Neural progenitor cell (in vitro differentiated cells): Measurements from ENCODE around the gene ROR2. TPM values are rescaled to one million over a fixed set of nuclear protein-coding genes. Genes with fewer than 3 reads are reported as not detected.

ENCODE experiments used
- DNase-seq: peaks from one replicate; pipeline ENCODE4 v3.0.0-alpha.2; 2016; ENCODE audit warnings: low spot score
- H2AFZ ChIP-seq: fragments of 200-600 bp; sonication (generic); replicated peaks from 2 replicates; pipeline ENCODE4 v1.6.1; 2016; ENCODE audit warnings: antibody characterized with exemption
- H3F3A ChIP-seq: fragments of 200-600 bp; sonication (generic); 2 replicates; pipeline ENCODE4 v1.6.1; 2016; ENCODE audit warnings: antibody characterized with exemption, low read depth
- H3K27ac ChIP-seq: fragments of 200-600 bp; sonication (generic); 2 replicates; pipeline ENCODE4 v1.5.1; 2016; ENCODE audit warnings: mild to moderate bottlenecking
- H3K27me3 ChIP-seq: fragments of 200-600 bp; sonication (generic); 2 replicates; pipeline ENCODE4 v1.6.1; 2016; ENCODE audit warnings: mild to moderate bottlenecking, moderate library complexity
- H3K36me3 ChIP-seq: fragments of 200-600 bp; sonication (generic); 2 replicates; pipeline ENCODE4 v1.5.1; 2016
- H3K4me1 ChIP-seq: fragments of 200-600 bp; sonication (generic); 2 replicates; pipeline ENCODE4 v1.6.1; 2016; ENCODE audit warnings: mixed run types
- H3K4me2 ChIP-seq: fragments of 200-600 bp; sonication (generic); 2 replicates; pipeline ENCODE4 v1.6.1; 2016
- H3K4me3 ChIP-seq: fragments of 200-600 bp; sonication (generic); 2 replicates; pipeline ENCODE4 v1.5.1; 2016
- H3K79me2 ChIP-seq: fragments of 200-600 bp; sonication (generic); 2 replicates; pipeline ENCODE4 v1.6.1; 2016; ENCODE audit warnings: low read depth
- H3K9ac ChIP-seq: fragments of 200-600 bp; sonication (generic); 2 replicates; pipeline ENCODE4 v1.6.1; 2016
- H3K9me3 ChIP-seq: fragments of 200-600 bp; sonication (generic); 2 replicates; pipeline ENCODE4 v1.5.1; 2016; ENCODE audit warnings: low read depth
- H4K20me1 ChIP-seq: fragments of 200-600 bp; sonication (generic); 2 replicates; pipeline ENCODE4 v1.6.1; 2016; ENCODE audit warnings: low read depth
- H3K27ac Mint-ChIP-seq: 3 replicates; pipeline ENCODE4 v1.8.0; 2021; ENCODE audit warnings: mixed read lengths
- H3K27me3 Mint-ChIP-seq: 2 replicates; pipeline ENCODE4 v1.8.0; 2022; ENCODE audit warnings: low read depth, mild to moderate bottlenecking, inconsistent platforms, moderate library complexity, mixed read lengths; ENCODE audit not compliant: insufficient read depth
- H3K36me3 Mint-ChIP-seq: 3 replicates; pipeline ENCODE4 v1.8.0; 2021; ENCODE audit warnings: mixed read lengths
- H3K4me1 Mint-ChIP-seq: 3 replicates; pipeline ENCODE4 v1.8.0; 2021; ENCODE audit warnings: mixed read lengths
- H3K4me3 Mint-ChIP-seq: 3 replicates; pipeline ENCODE4 v1.8.0; 2021; ENCODE audit warnings: mild to moderate bottlenecking, moderate library complexity, mixed read lengths
- H3K9me3 Mint-ChIP-seq: 3 replicates; pipeline ENCODE4 v1.8.0; 2020; ENCODE audit warnings: mixed read lengths
- EZH2 ChIP-seq: fragments of 200-600 bp; sonication (generic); IDR thresholded peaks from 2 replicates; pipeline ENCODE4 v1.6.1; 2017; ENCODE audit warnings: antibody characterized with exemption, mild to moderate bottlenecking, moderate library complexity
- EZH2phosphoT487 ChIP-seq: fragments of 200-600 bp; sonication (generic); IDR thresholded peaks from 2 replicates; pipeline ENCODE4 v1.6.1; 2017; ENCODE audit warnings: antibody characterized with exemption
- total RNA-seq: library from RNA; depleted of rRNA; stranded (reverse); fragments of >200 nt; gene quantifications from 2 replicates; pipeline ENCODE4 v1.2.3, GENCODE V29; 2015; ENCODE audit warnings: low replicate concordance
- TF ChIP-seq, protein P1 (sequence below): fragments of 200-600 bp; sonication (generic); IDR thresholded peaks from 2 replicates; pipeline ENCODE4 v1.5.1; 2017; ENCODE audit warnings: antibody characterized with exemption, mild to moderate bottlenecking

ROR2 gene
- total RNA-seq, 1 donor from 2014 or later, result 20.1 TPM

GRCh38 chr9:91914937-91915336 lies 35.1 kb downstream of the ROR2 start:
- no peak overlapping the region for H3K27ac ChIP-seq
- Mint-ChIP-seq H3K9me3 (no peaks in the 10 kb centered on the region), H3K36me3 (peaks cover 15% of the 10 kb centered on the region), H3K27ac (no peak overlapping the region), H3K4me3 (no peak overlapping the region), H3K4me1 (peaks cover 32% of the 10 kb centered on the region), H3K27me3 (no peaks in the 10 kb centered on the region)
- TF ChIP-seq, protein P1, sequence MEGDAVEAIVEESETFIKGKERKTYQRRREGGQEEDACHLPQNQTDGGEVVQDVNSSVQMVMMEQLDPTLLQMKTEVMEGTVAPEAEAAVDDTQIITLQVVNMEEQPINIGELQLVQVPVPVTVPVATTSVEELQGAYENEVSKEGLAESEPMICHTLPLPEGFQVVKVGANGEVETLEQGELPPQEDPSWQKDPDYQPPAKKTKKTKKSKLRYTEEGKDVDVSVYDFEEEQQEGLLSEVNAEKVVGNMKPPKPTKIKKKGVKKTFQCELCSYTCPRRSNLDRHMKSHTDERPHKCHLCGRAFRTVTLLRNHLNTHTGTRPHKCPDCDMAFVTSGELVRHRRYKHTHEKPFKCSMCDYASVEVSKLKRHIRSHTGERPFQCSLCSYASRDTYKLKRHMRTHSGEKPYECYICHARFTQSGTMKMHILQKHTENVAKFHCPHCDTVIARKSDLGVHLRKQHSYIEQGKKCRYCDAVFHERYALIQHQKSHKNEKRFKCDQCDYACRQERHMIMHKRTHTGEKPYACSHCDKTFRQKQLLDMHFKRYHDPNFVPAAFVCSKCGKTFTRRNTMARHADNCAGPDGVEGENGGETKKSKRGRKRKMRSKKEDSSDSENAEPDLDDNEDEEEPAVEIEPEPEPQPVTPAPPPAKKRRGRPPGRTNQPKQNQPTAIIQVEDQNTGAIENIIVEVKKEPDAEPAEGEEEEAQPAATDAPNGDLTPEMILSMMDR, result no peak
- TF ChIP-seq EZH2 (no peak), EZH2phosphoT487 (no peak)
- H3K9me3 ChIP-seq, result no peaks in the 10 kb centered on the region
- H3K4me1 ChIP-seq, result peaks cover 13% of the 10 kb centered on the region
- no peak overlapping the region for H3K9ac ChIP-seq
- no peaks in the 10 kb centered on the region for H3F3A ChIP-seq
- H3K4me2 ChIP-seq, result no peak overlapping the region
- no peaks in the 10 kb centered on the region for H3K36me3 ChIP-seq
- no peaks in the 10 kb centered on the region for H3K27me3 ChIP-seq
- H3K79me2 ChIP-seq, result peaks cover 56% of the 10 kb centered on the region
- peaks cover 57% of the 10 kb centered on the region for H4K20me1 ChIP-seq
- no peak for DNase-seq
- no peak overlapping the region for H2AFZ ChIP-seq
- H3K4me3 ChIP-seq, result no peak overlapping the region

DNA sequence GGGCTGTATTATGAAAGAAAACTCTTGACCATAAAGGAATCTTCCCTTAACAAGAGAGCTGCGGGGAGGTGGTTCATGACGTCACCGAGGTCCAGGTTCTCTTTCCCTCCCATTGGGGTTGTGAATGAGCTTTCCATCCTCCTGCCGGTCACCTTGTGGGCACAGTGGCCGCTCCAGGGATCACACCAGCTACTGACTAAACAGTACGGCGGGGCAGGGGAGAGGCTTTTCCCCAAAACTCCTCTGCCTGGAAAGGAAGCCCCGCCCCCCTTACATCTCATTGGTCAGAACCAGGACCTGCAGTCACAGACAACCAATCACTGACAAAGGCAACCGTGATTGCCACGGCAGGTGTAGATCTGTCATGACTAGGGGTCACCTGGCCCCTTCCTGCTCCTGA lies 35.6 kb downstream of the ROR2 start:
- Mint-ChIP-seq H3K27me3 (no peaks in the 10 kb centered on the region), H3K4me1 (peaks cover 27% of the 10 kb centered on the region), H3K27ac (no peak overlapping the region), H3K9me3 (no peaks in the 10 kb centered on the region), H3K36me3 (peaks cover 15% of the 10 kb centered on the region), H3K4me3 (no peak overlapping the region)
- Histone ChIP-seq H3K9ac (no peak overlapping the region), H3K79me2 (peaks cover 56% of the 10 kb centered on the region), H3K9me3 (no peaks in the 10 kb centered on the region), H3K36me3 (no peaks in the 10 kb centered on the region), H3F3A (no peaks in the 10 kb centered on the region), H3K27ac (no peak overlapping the region), H2AFZ (no peak overlapping the region), H3K4me1 (peaks cover 13% of the 10 kb centered on the region), H3K4me3 (no peak overlapping the region), H4K20me1 (peaks cover 52% of the 10 kb centered on the region), H3K27me3 (no peaks in the 10 kb centered on the region), H3K4me2 (no peak overlapping the region)
- DNase-seq, result no peak
- TF ChIP-seq, protein P1, result no peak
- TF ChIP-seq EZH2 (no peak), EZH2phosphoT487 (no peak)

DNA sequence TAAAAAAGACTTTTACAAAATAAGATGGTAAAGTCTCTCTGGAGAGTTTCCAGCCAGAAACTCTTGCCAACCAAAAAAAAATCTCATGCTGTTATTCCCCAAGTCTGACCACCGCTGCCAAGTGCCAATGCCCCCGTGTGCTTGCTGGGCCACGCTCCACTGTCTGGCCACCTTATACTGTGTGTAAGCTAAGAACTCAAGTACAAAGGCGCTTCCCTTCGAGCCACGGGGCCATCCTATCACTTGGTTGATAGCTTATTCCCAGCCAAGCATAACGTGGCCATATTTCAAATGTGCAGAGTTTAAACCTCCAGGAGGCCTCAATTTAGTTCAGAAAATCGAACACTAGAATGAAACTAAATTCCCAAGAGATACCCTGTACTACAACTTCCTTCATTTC lies 36.0 kb downstream of the ROR2 start:
- Histone ChIP-seq H3K27me3 (no peaks in the 10 kb centered on the region), H3K9me3 (no peaks in the 10 kb centered on the region), H4K20me1 (peaks cover 52% of the 10 kb centered on the region), H3K27ac (no peak overlapping the region), H3F3A (no peaks in the 10 kb centered on the region), H3K9ac (no peak overlapping the region), H3K4me1 (peaks cover 13% of the 10 kb centered on the region), H3K36me3 (no peaks in the 10 kb centered on the region), H3K79me2 (peaks cover 55% of the 10 kb centered on the region), H3K4me3 (no peak overlapping the region), H3K4me2 (no peak overlapping the region), H2AFZ (no peak overlapping the region)
- Mint-ChIP-seq H3K4me3 (no peak overlapping the region), H3K36me3 (peaks cover 15% of the 10 kb centered on the region), H3K4me1 (peaks cover 24% of the 10 kb centered on the region), H3K9me3 (no peaks in the 10 kb centered on the region), H3K27ac (no peak overlapping the region), H3K27me3 (no peaks in the 10 kb centered on the region)
- no peak for DNase-seq
- TF ChIP-seq EZH2 (no peak), EZH2phosphoT487 (no peak)
- TF ChIP-seq, protein P1, result no peak
